ENCODE measurements around the gene REX1BD. TPM values are rescaled to one million over a fixed set of nuclear protein-coding genes. Genes with fewer than 3 reads are reported as not detected.
"Not testable (repeated sequence)": the region's sequence is repeated elsewhere in the genome, so short reads cannot be mapped to it uniquely, and the experiment has no call there.

REX1BD gene
- 70.9 and 99.1 TPM in 2 replicates for total RNA-seq (2014; rRNA removed; shearing (Covaris generic))
- polyA plus RNA-seq (2015; cell fraction: cytosol; rRNA removed), result 94.8 and 110 TPM in 2 replicates
- 126 and 148 TPM in 2 replicates for polyA plus RNA-seq (2015; cell fraction: nucleus; rRNA removed)

GRCh38 chr19:18588611-18589379 is at the start of gene REX1BD:
Gene REX1BD, plus strand, starts transcription at chr19:18588798. Its CDS starts 4 bp downstream, at chr19:18588802.
- DNase-seq (ENCODE audit: low read depth), result peak; percentile 87

GRCh38 chr19:18539372-18539771 is 49.2 kb upstream of the REX1BD start:
- no peak for DNase-seq (ENCODE audit: low read depth)

- DNase-seq (ENCODE audit: low read depth), result not testable (repeated sequence)
Measured at GRCh38 chr19:18540200-18540599, 48.4 kb upstream of the REX1BD start.

GRCh38 chr19:18541258-18541991 is 47.2 kb upstream of the REX1BD start:
- no peak for DNase-seq (ENCODE audit: low read depth)

GRCh38 chr19:18541992-18542940 is 46.3 kb upstream of the REX1BD start:
- no peak for DNase-seq (ENCODE audit: low read depth)

GRCh38 chr19:18542941-18543813 is 45.4 kb upstream of the REX1BD start, which contains the start of gene FKBP8:
Gene FKBP8, minus strand, starts transcription at chr19:18543573. Its CDS starts 1,603 bp downstream, at chr19:18541970.
- DNase-seq (ENCODE audit: low read depth), result peak; percentile 71

GRCh38 chr19:18543814-18544475 is 44.7 kb upstream of the REX1BD start:
- DNase-seq (ENCODE audit: low read depth), result peak; percentile 74

- no peak for DNase-seq (ENCODE audit: low read depth)
Measured at GRCh38 chr19:18551631-18552030, 37.0 kb upstream of the REX1BD start.

GRCh38 chr19:18557411-18558201 is 31.0 kb upstream of the REX1BD start, which contains the start of gene KXD1:
Gene KXD1, plus strand, starts transcription at chr19:18557870. Its CDS starts 4,187 bp downstream, at chr19:18562057.
- DNase-seq (ENCODE audit: low read depth), result peak; percentile 97

GRCh38 chr19:18558202-18558555 is 30.4 kb upstream of the REX1BD start:
- DNase-seq (ENCODE audit: low read depth), result no peak

- DNase-seq (ENCODE audit: low read depth), result no peak
Measured at GRCh38 chr19:18558604-18559003, 30.0 kb upstream of the REX1BD start.

GRCh38 chr19:18559685-18560084 is 28.9 kb upstream of the REX1BD start:
- no peak for DNase-seq (ENCODE audit: low read depth)

- no peak for DNase-seq (ENCODE audit: low read depth)
Measured at GRCh38 chr19:18562086-18562485, 26.5 kb upstream of the REX1BD start.

- DNase-seq (ENCODE audit: low read depth), result no peak
Measured at GRCh38 chr19:18566953-18567352, 21.6 kb upstream of the REX1BD start.

- no peak for DNase-seq (ENCODE audit: low read depth)
Measured at GRCh38 chr19:18568367-18568766, 20.2 kb upstream of the REX1BD start.

GRCh38 chr19:18571564-18572344 is 16.8 kb upstream of the REX1BD start, which contains the start of gene UBA52:
Gene UBA52, plus strand, starts transcription at chr19:18571857. Its CDS starts 1,444 bp downstream, at chr19:18573301.
- DNase-seq (ENCODE audit: low read depth), result peak; percentile 97

- no peak for DNase-seq (ENCODE audit: low read depth)
Measured at GRCh38 chr19:18574691-18575291, 13.8 kb upstream of the REX1BD start.

Measured in HT1080 (cell line).